Activated B cell treated with CpG ODN at 0.5 μM for 24 hours (primary cell): ENCODE results near the gene ST6GALNAC1. TPM values are rescaled to one million over a fixed set of nuclear protein-coding genes. Genes with fewer than 3 reads are reported as not detected.

Experiments
- ATAC-seq: fragments of 200-7000 bp; cut with Tn5 transposase; one replicate; pipeline ENCODE4 v1.10.0; 2021; ENCODE audit warnings: low read depth, mild to moderate bottlenecking, moderate library complexity
- CTCF ChIA-PET: fragments of 350-600 bp; sonication (Branson Sonifier 250); formaldehyde crosslinking; loops from one replicate; lab custom pipeline; 2021; ENCODE audit warnings: antibody characterized with exemption; lab: Charles Lee
- POLR2A ChIA-PET: fragments of 350-600 bp; sonication (Branson Sonifier 250); formaldehyde crosslinking; loops from one replicate; lab custom pipeline; 2021; ENCODE audit warnings: antibody characterized with exemption; lab: Charles Lee
- DNase-seq: peaks from one replicate; pipeline ENCODE4 v3.0.0; 2022
- H3K27ac Mint-ChIP-seq: one replicate; pipeline ENCODE4 v1.8.0; 2020; ENCODE audit warnings: mixed read lengths
- H3K27me3 Mint-ChIP-seq: one replicate; pipeline ENCODE4 v1.8.0; 2021; ENCODE audit warnings: mixed read lengths
- H3K36me3 Mint-ChIP-seq: one replicate; pipeline ENCODE4 v1.8.0; 2021; ENCODE audit warnings: low read depth, mixed read lengths
- H3K4me1 Mint-ChIP-seq: one replicate; pipeline ENCODE4 v1.8.0; 2021; ENCODE audit warnings: mixed read lengths
- H3K4me3 Mint-ChIP-seq: one replicate; pipeline ENCODE4 v1.8.0; 2020; ENCODE audit warnings: mild to moderate bottlenecking, mixed read lengths
- H3K9me3 Mint-ChIP-seq: one replicate; pipeline ENCODE4 v1.8.0; 2020; ENCODE audit warnings: mixed read lengths
- CTCF ChIP-seq: fragments of 200-600 bp; IDR thresholded peaks from one replicate; pipeline ENCODE4 v1.8.0; 2022; ENCODE audit warnings: antibody characterized with exemption, mild to moderate bottlenecking
- intact Hi-C: fragments of 100-400 bp; cut with micrococcal nuclease; formaldehyde crosslinking; loops from one replicate; pipeline ENCODE4 v1.15.1; 2024
- total RNA-seq: library from RNA; stranded (reverse); gene quantifications from 2 replicates; pipeline ENCODE4 v1.2.3, GENCODE V29; 2022

Gene ST6GALNAC1
- total RNA-seq, 1 donor from 2014 or later: not detected

GRCh38 chr17:76631821-76632565 lies 11.6 kb downstream of the ST6GALNAC1 start:
- ChIA-PET CTCF (no interaction called here), POLR2A (no interaction called here)
- no peaks in the 10 kb centered on the region for H3K9me3 Mint-ChIP-seq
- no peaks in the 10 kb centered on the region for H3K36me3 Mint-ChIP-seq
- H3K27ac Mint-ChIP-seq: no peak overlapping the region
- DNase-seq: no peak
- no peak for ATAC-seq
- no peaks in the 10 kb centered on the region for H3K4me1 Mint-ChIP-seq
- H3K27me3 Mint-ChIP-seq: peaks cover 11% of the 10 kb centered on the region
- no peak for TF ChIP-seq CTCF
- H3K4me3 Mint-ChIP-seq: no peak overlapping the region
- intact Hi-C loops: no loop called here

- no peaks in the 10 kb centered on the region for H3K36me3 Mint-ChIP-seq
- no peak overlapping the region for H3K27ac Mint-ChIP-seq
- DNase-seq (no peak), ATAC-seq (no peak)
- no peaks in the 10 kb centered on the region for H3K9me3 Mint-ChIP-seq
- H3K27me3 Mint-ChIP-seq: peaks cover 16% of the 10 kb centered on the region
- ChIA-PET POLR2A (no interaction called here), CTCF (no interaction called here)
- H3K4me3 Mint-ChIP-seq: no peak overlapping the region
- intact Hi-C loops: no loop called here
- H3K4me1 Mint-ChIP-seq: no peaks in the 10 kb centered on the region
- no peak for TF ChIP-seq CTCF
Measured at GRCh38 chr17:76630151-76630550, 13.4 kb downstream of the ST6GALNAC1 start.

- Mint-ChIP-seq H3K9me3 (no peaks in the 10 kb centered on the region), H3K4me3 (no peak overlapping the region), H3K36me3 (no peaks in the 10 kb centered on the region), H3K27ac (no peak overlapping the region), H3K4me1 (no peaks in the 10 kb centered on the region), H3K27me3 (peaks cover 18% of the 10 kb centered on the region)
- ChIA-PET POLR2A (no interaction called here), CTCF (interaction anchor here (1.5 kb wide), 1 partner anchor 104 kb away, joined by 5 read pairs; no protein-coding TSS in a partner anchor)
- no peak for TF ChIP-seq CTCF
- ATAC-seq (no peak), DNase-seq (no peak)
- intact Hi-C loops: no loop called here
Measured at GRCh38 chr17:76627510-76627909, 16.0 kb downstream of the ST6GALNAC1 start.

- no peak overlapping the region for H3K4me3 Mint-ChIP-seq
- CTCF ChIA-PET: interaction anchor here (1.5 kb wide), 1 partner anchor 103 kb away, joined by 5 read pairs; no protein-coding TSS in a partner anchor
- intact Hi-C loops: no loop called here
- no peaks in the 10 kb centered on the region for H3K4me1 Mint-ChIP-seq
- peaks cover 18% of the 10 kb centered on the region for H3K27me3 Mint-ChIP-seq
- no peaks in the 10 kb centered on the region for H3K9me3 Mint-ChIP-seq
- no peaks in the 10 kb centered on the region for H3K36me3 Mint-ChIP-seq
- no peak for TF ChIP-seq CTCF
- no peak overlapping the region for H3K27ac Mint-ChIP-seq
- DNase-seq: no peak
- POLR2A ChIA-PET: no interaction called here
- no peak for ATAC-seq
Measured at GRCh38 chr17:76626442-76626841, 17.1 kb downstream of the ST6GALNAC1 start.

GRCh38 chr17:76625496-76625895 lies 18.1 kb downstream of the ST6GALNAC1 start:
- no peak overlapping the region for H3K4me3 Mint-ChIP-seq
- POLR2A ChIA-PET: no interaction called here
- H3K36me3 Mint-ChIP-seq: no peaks in the 10 kb centered on the region
- H3K27ac Mint-ChIP-seq: no peak overlapping the region
- intact Hi-C loops: no loop called here
- CTCF ChIA-PET: interaction anchor here (1.7 to 3.3 kb wide), 6 partner anchors 56 to 322 kb away, joined by 4 to 52 read pairs (median 10); no protein-coding TSS in a partner anchor
- no peak for ATAC-seq
- TF ChIP-seq CTCF: no peak
- peaks cover 18% of the 10 kb centered on the region for H3K27me3 Mint-ChIP-seq
- no peak for DNase-seq
- no peaks in the 10 kb centered on the region for H3K4me1 Mint-ChIP-seq
- no peaks in the 10 kb centered on the region for H3K9me3 Mint-ChIP-seq
